Common myeloid progenitor, CD34-positive (primary cell): ENCODE results near the gene APMAP.

Experiments
- CTCF ChIA-PET: fragments of 350-600 bp; sonication (Branson Sonifier 250); formaldehyde crosslinking; loops from one replicate; lab custom pipeline; 2021; ENCODE audit warnings: antibody characterized with exemption; lab: Charles Lee
- POLR2A ChIA-PET: fragments of 350-600 bp; sonication (Branson Sonifier 250); formaldehyde crosslinking; loops from one replicate; lab custom pipeline; 2021; ENCODE audit warnings: antibody characterized with exemption; lab: Charles Lee
- DNase-seq, 3 donors: peaks; one replicate each; pipeline versions ENCODE4 v3.0.0 to v3.0.0-alpha.2; 2013
- H3K27ac ChIP-seq, 2 experiments: 1 replicate in 1 of 2; 2 replicates in 1 of 2; pipeline ENCODE4 v1.7.0; 2013; ENCODE audit warnings: inconsistent platforms in 2 of 2, low read length in 2 of 2, mild to moderate bottlenecking in 2 of 2, low read depth in 1 of 2, moderate library complexity in 1 of 2; ENCODE audit not compliant: severe bottlenecking in 2 of 2, insufficient read depth in 1 of 2, poor library complexity in 1 of 2
- H3K27me3 ChIP-seq, 5 experiments: replicated peaks in 2 of 5; 1 replicate in 3 of 5; 2 replicates in 2 of 5; pipeline versions ENCODE4 v1.6.1 to v1.7.0; 2013; ENCODE audit warnings: low read length in 4 of 5, mild to moderate bottlenecking in 2 of 5, moderate library complexity in 2 of 5, inconsistent platforms in 1 of 5; ENCODE audit not compliant: insufficient read depth in 5 of 5, control insufficient read depth in 4 of 5
- H3K36me3 ChIP-seq, 4 experiments: 1 replicate in 2 of 4; 2 replicates in 2 of 4; pipeline versions ENCODE4 v1.6.1 to v1.7.0; 2013; ENCODE audit warnings: low read length in 3 of 4, control low read depth in 1 of 4, mild to moderate bottlenecking in 1 of 4; ENCODE audit not compliant: control insufficient read depth in 4 of 4, insufficient read depth in 4 of 4
- H3K4me1 ChIP-seq, 4 experiments: 1 replicate in 3 of 4; 2 replicates in 1 of 4; pipeline versions ENCODE4 v1.6.1 to v1.7.1; 2013; ENCODE audit warnings: low read length in 3 of 4, mild to moderate bottlenecking in 3 of 4, control low read depth in 1 of 4, inconsistent platforms in 1 of 4, moderate library complexity in 1 of 4; ENCODE audit not compliant: control insufficient read depth in 4 of 4, insufficient read depth in 4 of 4; ENCODE audit errors: control extremely low read depth in 1 of 4
- H3K4me3 ChIP-seq, 7 experiments: 1 replicate in 4 of 7; 2 replicates in 3 of 7; pipeline versions ENCODE4 v1.5.1 to v1.7.0; 2013; ENCODE audit warnings: mild to moderate bottlenecking in 7 of 7, low read length in 6 of 7, moderate library complexity in 6 of 7, inconsistent platforms in 2 of 7, low read depth in 2 of 7, control low read depth in 1 of 7; ENCODE audit not compliant: insufficient read depth in 4 of 7, control insufficient read depth in 1 of 7; ENCODE audit errors: extremely low read depth in 1 of 7
- H3K9me3 ChIP-seq, 5 experiments: 1 replicate in 4 of 5; 2 replicates in 1 of 5; pipeline versions ENCODE4 v1.6.1 to v1.7.1; 2013; ENCODE audit warnings: low read length in 4 of 5, mild to moderate bottlenecking in 2 of 5, inconsistent platforms in 1 of 5, low read depth in 1 of 5, moderate library complexity in 1 of 5; ENCODE audit not compliant: control insufficient read depth in 4 of 5, insufficient read depth in 2 of 5; ENCODE audit errors: control extremely low read depth in 1 of 5
- WGBS: methylation state at CpG from one replicate; pipeline ENCODE4 v1.1.5; 2013; ENCODE audit not compliant: insufficient coverage; 5-methylcytosine and 5-hydroxymethylcytosine counted together

Gene APMAP

GRCh38 chr20:24990810-24991252 lies 1.7 kb downstream of the APMAP start:
- peak overlapping the region in 3 of 7 experiments; percentile 11 to 91 (median 48) for H3K4me3 ChIP-seq
- no peak overlapping the region for H3K27ac ChIP-seq
- no peaks in the 10 kb centered on the region for H3K9me3 ChIP-seq
- CTCF ChIA-PET = interaction anchor here (0.6 to 1.6 kb wide), 2 partner anchors 60 to 72 kb away, joined by 3 read pairs; no protein-coding TSS in a partner anchor
- H3K27me3 ChIP-seq = no peaks in the 10 kb centered on the region
- no peak for DNase-seq
- WGBS = 100% methylated on average over 1 of the region's 2 CpGs
- H3K4me1 ChIP-seq = peaks cover 2 to 51% (median 38%) of the 10 kb centered on the region in 4 experiments
- peaks cover 0 to 17% (median 0%) of the 10 kb centered on the region in 4 experiments for H3K36me3 ChIP-seq
- POLR2A ChIA-PET = no interaction called here

DNA sequence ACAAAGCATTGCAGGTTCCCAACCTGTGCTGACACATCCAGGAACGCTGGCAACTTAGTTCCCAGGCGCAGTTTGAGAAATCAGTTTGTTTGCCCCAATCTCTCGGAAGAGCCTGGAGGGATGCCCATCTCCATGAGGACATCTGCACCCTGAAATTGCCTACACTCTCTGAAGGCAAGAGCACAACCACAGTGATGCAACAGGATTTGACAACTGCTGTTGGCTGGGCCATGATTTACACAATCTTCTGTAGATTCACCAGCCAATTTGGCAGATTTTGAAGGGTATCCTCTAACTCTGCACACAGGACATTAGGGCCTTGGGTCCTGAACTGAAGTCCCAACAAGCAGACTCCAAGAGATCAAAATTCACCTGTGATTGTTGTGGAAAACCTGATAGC lies 3.4 kb downstream of the APMAP start:
- ChIA-PET POLR2A (no interaction called here), CTCF (interaction anchor here (1.4 kb wide), 1 partner anchor 9 kb away, joined by 3 read pairs; no protein-coding TSS in a partner anchor)
- 97% methylated on average over 3 of the region's 3 CpGs for WGBS
- H3K27me3 ChIP-seq = no peaks in the 10 kb centered on the region
- no peak overlapping the region for H3K27ac ChIP-seq
- H3K4me3 ChIP-seq = no peak overlapping the region
- H3K36me3 ChIP-seq = peaks cover 0 to 17% (median 0%) of the 10 kb centered on the region in 4 experiments
- H3K9me3 ChIP-seq = no peaks in the 10 kb centered on the region
- H3K4me1 ChIP-seq = peaks cover 2 to 64% (median 42%) of the 10 kb centered on the region in 4 experiments
- DNase-seq = no peak

GRCh38 chr20:24987873-24988835 lies 4.4 kb downstream of the APMAP start:
- Histone ChIP-seq H3K4me1 (peaks cover 2 to 57% (median 35%) of the 10 kb centered on the region in 4 experiments), H3K27ac (no peak overlapping the region), H3K9me3 (no peaks in the 10 kb centered on the region), H3K27me3 (no peaks in the 10 kb centered on the region), H3K36me3 (peaks cover 0 to 17% (median 4%) of the 10 kb centered on the region in 4 experiments), H3K4me3 (peak overlapping the region in 1 of 7 experiments; percentile 4)
- 97% methylated on average over 3 of the region's 7 CpGs for WGBS
- POLR2A ChIA-PET = interaction anchor here (0.6 kb wide), 1 partner anchor 277 kb away, joined by 5 read pairs; no protein-coding TSS in a partner anchor
- CTCF ChIA-PET = interaction anchor here (0.8 kb wide), 1 partner anchor 24 kb away, joined by 3 read pairs; no protein-coding TSS in a partner anchor
- DNase-seq = no peak

GRCh38 chr20:24987244-24987643 lies 5.3 kb downstream of the APMAP start:
- CTCF ChIA-PET = no interaction called here
- 86% methylated on average over 1 of the region's 2 CpGs for WGBS
- POLR2A ChIA-PET = no interaction called here

DNA sequence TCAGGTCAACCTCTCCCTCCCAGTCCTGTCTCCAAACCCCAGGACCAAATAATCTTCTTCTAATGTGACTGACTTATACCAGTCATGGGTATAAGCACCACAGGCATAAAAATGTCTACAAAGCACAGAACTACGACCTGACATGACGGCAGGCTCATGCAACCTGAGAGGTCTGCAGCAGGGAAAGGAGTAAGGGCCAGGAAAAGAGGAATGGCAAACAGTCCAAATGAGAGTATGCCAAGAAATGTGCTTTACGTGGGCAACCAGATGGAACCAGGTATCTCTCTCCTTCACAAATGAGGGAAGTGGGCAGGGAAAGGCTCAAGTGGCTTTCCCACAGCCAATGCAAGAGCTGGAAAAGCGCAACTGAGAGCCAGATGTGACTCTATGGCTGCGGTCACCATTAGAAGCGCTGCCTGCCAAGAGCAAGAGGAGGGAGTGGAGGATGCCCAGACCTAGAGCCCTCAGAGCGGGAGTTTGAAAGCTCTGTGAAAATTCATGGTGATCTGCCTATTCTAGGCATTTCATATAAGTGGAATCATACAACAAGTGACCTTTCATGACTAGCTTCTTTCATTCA lies 6.0 kb downstream of the APMAP start:
- CTCF ChIA-PET = no interaction called here
- peaks cover 2 to 54% (median 33%) of the 10 kb centered on the region in 4 experiments for H3K4me1 ChIP-seq
- peaks cover 0 to 28% (median 5%) of the 10 kb centered on the region in 4 experiments for H3K36me3 ChIP-seq
- 98% methylated on average over 6 of the region's 7 CpGs for WGBS
- POLR2A ChIA-PET = no interaction called here
- no peak overlapping the region for H3K27ac ChIP-seq
- no peaks in the 10 kb centered on the region for H3K9me3 ChIP-seq
- no peak overlapping the region for H3K4me3 ChIP-seq
- DNase-seq = no peak
- no peaks in the 10 kb centered on the region for H3K27me3 ChIP-seq

More at GRCh38 chr20:24987244-24987643, 5.3 kb downstream of the APMAP start:
- no peak for DNase-seq
- peaks cover 2 to 55% (median 32%) of the 10 kb centered on the region in 4 experiments for H3K4me1 ChIP-seq
- H3K27ac ChIP-seq = no peak overlapping the region
- H3K4me3 ChIP-seq = peak overlapping the region in 1 of 7 experiments; percentile 38
- H3K9me3 ChIP-seq = no peaks in the 10 kb centered on the region
- H3K27me3 ChIP-seq = no peaks in the 10 kb centered on the region
- peaks cover 0 to 24% (median 5%) of the 10 kb centered on the region in 4 experiments for H3K36me3 ChIP-seq

DNA sequence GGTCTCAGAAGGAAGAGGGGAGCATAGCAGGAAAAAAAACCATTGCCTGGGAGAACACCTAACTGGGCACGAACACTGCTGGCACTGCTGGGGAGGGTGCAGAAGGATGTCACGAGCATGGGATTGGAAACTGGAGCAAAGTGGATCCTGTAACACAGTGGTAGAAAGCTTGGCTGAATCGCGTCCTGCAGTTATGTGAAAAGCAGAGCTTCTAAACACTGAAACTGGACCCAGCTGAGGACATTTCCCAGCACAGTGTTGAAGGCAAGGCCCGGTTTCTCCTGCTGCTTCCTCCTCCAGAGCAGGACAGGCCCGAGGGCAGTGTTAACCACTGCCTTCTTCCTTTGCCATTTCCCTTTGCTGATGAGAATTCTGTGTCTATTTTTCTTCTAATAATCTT lies 6.7 kb downstream of the APMAP start:
- no peak for DNase-seq
- POLR2A ChIA-PET = no interaction called here
- 62% methylated on average over 6 of the region's 6 CpGs for WGBS

More for the DNA sequence above, 6.7 kb downstream of the APMAP start:
- CTCF ChIA-PET = interaction anchor here (1.0 kb wide), 1 partner anchor 31 kb away, joined by 3 read pairs; no protein-coding TSS in a partner anchor
- peaks cover 0 to 35% (median 7%) of the 10 kb centered on the region in 4 experiments for H3K36me3 ChIP-seq
- H3K4me1 ChIP-seq = peaks cover 2 to 54% (median 33%) of the 10 kb centered on the region in 4 experiments
- H3K27me3 ChIP-seq = no peaks in the 10 kb centered on the region
- H3K9me3 ChIP-seq = no peaks in the 10 kb centered on the region
- H3K4me3 ChIP-seq = no peak overlapping the region
- no peak overlapping the region for H3K27ac ChIP-seq
